GM18951 (cell line): ENCODE data around the gene FARS2.
"Not testable (repeated sequence)": the region's sequence is repeated elsewhere in the genome, so short reads cannot be mapped to it uniquely, and the experiment has no call there.

Source experiments
- POLR2A ChIP-seq: IDR thresholded peaks from 4 replicates; pipeline ENCODE4 v1.6.1; 2011; ENCODE audit warnings: mild to moderate bottlenecking; ENCODE audit not compliant: insufficient read length, insufficient read depth; ENCODE audit errors: extremely low read depth
- in situ Hi-C: fragments of 300-500 bp; cut with MboI; formaldehyde crosslinking; loops from one replicate; pipeline ENCODE4 v1.12.0; 2022; ENCODE audit warnings: low sequenced_read_pairs, mixed read lengths, inconsistent platforms; ENCODE audit not compliant: unreplicated experiment

FARS2 gene

GRCh38 chr6:5547556-5547955 lies 286.2 kb downstream of the FARS2 start:
- in situ Hi-C loops, result no loop called here
- no peak for TF ChIP-seq POLR2A

GRCh38 chr6:5550631-5551030 lies 289.3 kb downstream of the FARS2 start:
- in situ Hi-C loops, result no loop called here
- TF ChIP-seq POLR2A, result no peak

GRCh38 chr6:5552243-5552642 lies 290.9 kb downstream of the FARS2 start:
- TF ChIP-seq POLR2A, result no peak
- in situ Hi-C loops, result no loop called here

GRCh38 chr6:5553767-5554166 lies 292.5 kb downstream of the FARS2 start:
- TF ChIP-seq POLR2A, result no peak
- in situ Hi-C loops, result no loop called here

GRCh38 chr6:5554226-5554625 lies 292.9 kb downstream of the FARS2 start:
- TF ChIP-seq POLR2A, result no peak
- in situ Hi-C loops, result no loop called here

- in situ Hi-C loops, result no loop called here
- TF ChIP-seq POLR2A, result no peak
These were observed 294.7 kb downstream of the FARS2 start for GRCh38 chr6:5556011-5556410.

GRCh38 chr6:5557506-5557905 lies 296.2 kb downstream of the FARS2 start:
- TF ChIP-seq POLR2A, result no peak
- in situ Hi-C loops, result no loop called here

- TF ChIP-seq POLR2A, result no peak
- in situ Hi-C loops, result no loop called here
These were observed 298.3 kb downstream of the FARS2 start for GRCh38 chr6:5559651-5560050.

GRCh38 chr6:5562277-5562676 lies 301.0 kb downstream of the FARS2 start:
- no peak for TF ChIP-seq POLR2A
- in situ Hi-C loops, result no loop called here

- TF ChIP-seq POLR2A, result no peak
- in situ Hi-C loops, result no loop called here
These were observed 301.8 kb downstream of the FARS2 start for GRCh38 chr6:5563086-5563485.

- in situ Hi-C loops, result not testable (repeated sequence)
These were observed 303.4 kb downstream of the FARS2 start for GRCh38 chr6:5564746-5565145.

- in situ Hi-C loops, result no loop called here
These were observed 304.7 kb downstream of the FARS2 start for GRCh38 chr6:5565971-5566370.

GRCh38 chr6:5566718-5567117 lies 305.4 kb downstream of the FARS2 start:
- no peak for TF ChIP-seq POLR2A
- in situ Hi-C loops, result no loop called here

More at GRCh38 chr6:5565971-5566370, 304.7 kb downstream of the FARS2 start:
- no peak for TF ChIP-seq POLR2A

GRCh38 chr6:5567352-5567751 lies 306.0 kb downstream of the FARS2 start:
- no peak for TF ChIP-seq POLR2A
- in situ Hi-C loops, result no loop called here

- in situ Hi-C loops, result no loop called here
- TF ChIP-seq POLR2A, result no peak
These were observed 306.6 kb downstream of the FARS2 start for GRCh38 chr6:5567890-5568289.

- no peak for TF ChIP-seq POLR2A
- in situ Hi-C loops, result no loop called here
These were observed 308.2 kb downstream of the FARS2 start for GRCh38 chr6:5569491-5569890.

- in situ Hi-C loops, result no loop called here
- TF ChIP-seq POLR2A, result no peak
These were observed 309.3 kb downstream of the FARS2 start for GRCh38 chr6:5570641-5571040.
